Activated T-helper 1 cell treated with Interleukin-2 at 50 U/mL for 16 hours (primary cell): ENCODE data around the gene NEMF.
"Not testable (repeated sequence)": the region's sequence is repeated elsewhere in the genome, so short reads cannot be mapped to it uniquely, and the experiment has no call there.

Source experiments
- DNase-seq: peaks from one replicate; pipeline ENCODE4 v3.0.0-alpha.2; 2020; ENCODE audit warnings: low read depth

Gene NEMF

GRCh38 chr14:49746476-49746875 is 106.1 kb downstream of the NEMF start:
- DNase-seq: not testable (repeated sequence)

- no peak for DNase-seq
These were observed 107.4 kb downstream of the NEMF start for GRCh38 chr14:49745191-49745590.

- not testable (repeated sequence) for DNase-seq
These were observed 116.9 kb downstream of the NEMF start for GRCh38 chr14:49735669-49736068.

GRCh38 chr14:49733836-49734235 is 118.8 kb downstream of the NEMF start:
- no peak for DNase-seq

GRCh38 chr14:49732896-49733295 is 119.7 kb downstream of the NEMF start:
- no peak for DNase-seq
